ENCODE measurements around the gene PAPPA. TPM values are rescaled to one million over a fixed set of nuclear protein-coding genes. Genes with fewer than 3 reads are reported as not detected.

The PAPPA gene
- total and polyA plus RNA-seq, 9 of the 15 experiments (the other 6 are each of a cell fraction or from before 2014, with no cell fraction given): 0.06 to 0.18 (median 0.11) TPM

DNA sequence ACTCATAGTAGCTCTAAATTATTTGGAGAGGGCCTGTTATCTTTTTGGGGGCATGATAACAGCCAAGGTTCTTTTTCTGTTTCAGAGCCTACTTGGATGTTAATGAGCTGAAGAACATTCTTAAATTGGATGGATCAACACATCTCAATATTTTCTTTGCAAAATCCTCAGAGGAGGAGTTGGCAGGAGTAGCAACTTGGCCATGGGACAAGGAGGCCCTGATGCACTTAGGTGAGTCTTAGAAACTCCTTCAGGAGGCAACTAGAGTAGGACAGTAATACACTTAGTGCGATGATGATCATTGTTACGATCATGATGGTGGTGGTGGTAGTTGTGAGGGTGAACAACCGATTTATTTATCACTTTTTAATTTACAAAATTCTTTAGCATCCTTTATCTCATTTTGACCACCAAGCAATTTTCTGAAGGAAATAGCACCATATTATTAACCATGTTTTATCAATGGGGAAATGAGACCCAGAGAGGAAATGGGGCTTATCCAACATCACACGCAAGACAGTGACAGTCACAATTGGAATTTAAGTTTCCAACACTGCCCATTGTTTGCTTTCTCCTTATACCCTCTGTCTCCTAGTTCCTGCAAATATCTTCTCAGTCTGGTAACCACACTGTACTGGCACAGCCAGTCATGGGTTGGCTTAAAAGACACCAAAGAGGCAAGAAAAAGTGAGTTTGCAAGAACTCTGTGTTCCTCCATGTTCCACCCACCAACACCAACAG is 54.0 kb downstream of the PAPPA start:
- intact Hi-C loops (cut with micrococcal nuclease): no loop called here
- BruUV-seq (replicated peaks): no TSS peak
- TF ChIP-seq TARDBP (IDR thresholded peaks at IDR 0.05) (no peak), ELF2 (CRISPR knock-in tag; IDR thresholded peaks at IDR 0.05) (no peak), FOXA3 (CRISPR knock-in tag; conservative IDR thresholded peaks at IDR 0.05 in 1 of 2, IDR thresholded peaks at IDR 0.05 in 1 of 2) (no peak), ZNF436 (CRISPR knock-in tag; IDR thresholded peaks at IDR 0.05) (no peak), ZNF449 (CRISPR knock-in tag; IDR thresholded peaks at IDR 0.05) (no peak)

More for the DNA sequence above, 54.0 kb downstream of the PAPPA start:
- in situ Hi-C loops (cut with MboI): no loop called here
- DNase-seq (ENCODE audit: extremely low read depth in 1 of 4, low spot score in 3 of 4): no peak
- Histone ChIP-seq H3K4me2 (ENCODE audit: insufficient read depth, low read length) (no peak overlapping the region), H3K4me1 (replicated peaks in 1 of 2; ENCODE audit: control insufficient read depth in 2 of 2, insufficient read depth in 2 of 2, low read length in 2 of 2) (no peaks in the 10 kb centered on the region), H4K20me1 (replicated peaks; ENCODE audit: control insufficient read depth, insufficient read depth, low read length) (no peaks in the 10 kb centered on the region), H3K36me3 (ENCODE audit: control insufficient read depth, insufficient read depth, low read length) (no peaks in the 10 kb centered on the region), H3K9me3 (replicated peaks; ENCODE audit: control insufficient read depth, insufficient read depth, low read depth, low read length) (no peaks in the 10 kb centered on the region), H3K4me3 (no peak overlapping the region), H3K9ac (ENCODE audit: insufficient read depth in 1 of 2, low read depth in 2 of 2, low read length in 2 of 2) (no peak overlapping the region), H3K9me1 (ENCODE audit: control insufficient read depth, insufficient read depth, low read length) (no peaks in the 10 kb centered on the region), H3K79me2 (ENCODE audit: control insufficient read depth, insufficient read depth, low read length) (no peaks in the 10 kb centered on the region), H3K27me3 (ENCODE audit: control insufficient read depth in 2 of 2, insufficient read depth in 2 of 2, low read length in 2 of 2) (no peaks in the 10 kb centered on the region; a peak in 1 of 5 replicates), H3K27ac (ENCODE audit: extremely low read depth, low read depth, low read length) (no peak overlapping the region), H2AFZ (ENCODE audit: low read depth, low read length) (no peak overlapping the region)
- WGBS (ENCODE audit: insufficient coverage, low coverage, missing lambda C conversion rate): 13% methylated on average over 4 of the region's 4 CpGs
- no peak for ATAC-seq
- ChIA-PET POLR2A (interaction anchor here (0.6 to 0.8 kb wide), 2 partner anchors 150 to 182 kb away, joined by 3 to 4 read pairs; no protein-coding TSS in a partner anchor), CTCF (ENCODE audit: low intra/inter-chr PET ratio) (no interaction called here)
- no peak for FAIRE-seq
